GM12872 (cell line): Measurements from ENCODE around the gene NKD1.

Source experiments
- TF ChIP-seq, protein P1 (sequence below): IDR thresholded peaks from 3 replicates; pipeline ENCODE4 v1.5.1; 2011; ENCODE audit warnings: low read depth, mild to moderate bottlenecking, low read length, moderate library complexity; ENCODE audit not compliant: insufficient read depth

Gene NKD1

GRCh38 chr16:50572700-50573099 is 24.5 kb downstream of the NKD1 start:
- TF ChIP-seq, protein P1, sequence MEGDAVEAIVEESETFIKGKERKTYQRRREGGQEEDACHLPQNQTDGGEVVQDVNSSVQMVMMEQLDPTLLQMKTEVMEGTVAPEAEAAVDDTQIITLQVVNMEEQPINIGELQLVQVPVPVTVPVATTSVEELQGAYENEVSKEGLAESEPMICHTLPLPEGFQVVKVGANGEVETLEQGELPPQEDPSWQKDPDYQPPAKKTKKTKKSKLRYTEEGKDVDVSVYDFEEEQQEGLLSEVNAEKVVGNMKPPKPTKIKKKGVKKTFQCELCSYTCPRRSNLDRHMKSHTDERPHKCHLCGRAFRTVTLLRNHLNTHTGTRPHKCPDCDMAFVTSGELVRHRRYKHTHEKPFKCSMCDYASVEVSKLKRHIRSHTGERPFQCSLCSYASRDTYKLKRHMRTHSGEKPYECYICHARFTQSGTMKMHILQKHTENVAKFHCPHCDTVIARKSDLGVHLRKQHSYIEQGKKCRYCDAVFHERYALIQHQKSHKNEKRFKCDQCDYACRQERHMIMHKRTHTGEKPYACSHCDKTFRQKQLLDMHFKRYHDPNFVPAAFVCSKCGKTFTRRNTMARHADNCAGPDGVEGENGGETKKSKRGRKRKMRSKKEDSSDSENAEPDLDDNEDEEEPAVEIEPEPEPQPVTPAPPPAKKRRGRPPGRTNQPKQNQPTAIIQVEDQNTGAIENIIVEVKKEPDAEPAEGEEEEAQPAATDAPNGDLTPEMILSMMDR: no peak

GRCh38 chr16:50573279-50573678 is 25.1 kb downstream of the NKD1 start:
- TF ChIP-seq, protein P1: no peak

DNA sequence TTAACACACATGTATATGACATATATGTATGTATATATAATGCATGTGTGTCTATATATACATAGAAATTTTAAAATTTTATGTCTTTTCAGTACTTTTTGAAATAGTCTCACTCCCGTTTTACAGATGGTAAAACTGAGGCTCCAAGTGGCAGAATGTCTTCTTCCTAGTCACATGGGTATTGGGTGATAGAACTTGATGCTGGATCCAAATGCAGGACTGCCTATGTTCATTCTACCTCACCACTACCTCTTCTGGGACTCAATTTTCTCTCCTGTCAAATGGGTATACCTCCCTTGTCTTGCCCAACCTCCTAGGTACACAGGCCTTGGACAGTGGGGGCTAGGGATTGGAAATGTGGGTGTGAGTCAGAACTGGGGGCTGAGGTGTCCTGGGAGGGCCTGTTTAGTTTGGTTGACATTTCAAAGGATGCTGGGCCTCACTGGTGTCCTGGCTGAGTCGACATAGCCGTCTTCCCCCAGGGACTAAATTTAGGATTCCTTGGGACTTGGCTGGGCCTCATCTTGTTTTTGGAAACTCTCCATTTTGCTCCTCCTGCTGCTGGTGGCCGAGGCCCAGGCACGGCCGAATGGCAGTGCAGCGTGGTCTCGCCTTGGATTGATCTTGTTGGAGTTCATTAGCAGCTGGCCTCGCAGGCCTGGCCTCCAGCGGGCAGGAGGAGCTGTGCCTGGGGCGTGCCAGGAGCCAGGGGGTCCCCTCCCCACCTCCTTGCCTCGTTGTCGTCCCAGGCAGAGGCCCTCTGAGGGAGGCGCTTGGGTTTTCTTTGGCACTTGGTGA is 25.9 kb downstream of the NKD1 start:
- TF ChIP-seq, protein P1: no peak

DNA sequence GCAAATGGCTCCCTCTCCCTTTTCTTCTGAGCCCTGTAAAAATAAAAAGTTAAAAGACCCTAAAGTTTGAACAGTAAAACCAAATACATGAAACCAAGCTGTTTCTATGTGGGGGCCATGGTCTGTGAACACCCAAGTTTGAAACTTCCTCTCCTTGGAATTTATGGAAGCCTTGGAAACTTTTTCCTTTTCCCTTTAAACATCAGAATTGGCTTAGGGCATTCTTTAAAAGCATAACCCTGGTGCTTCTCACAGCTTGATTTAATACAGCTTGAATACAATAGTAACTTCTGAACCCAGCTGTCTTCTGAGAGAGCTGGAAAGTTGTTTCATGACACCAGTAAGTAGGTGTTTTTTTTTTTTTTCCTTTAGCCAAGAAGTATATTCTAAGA is 26.5 kb downstream of the NKD1 start:
- TF ChIP-seq, protein P1: no peak

- TF ChIP-seq, protein P1: no peak
Measured at GRCh38 chr16:50575743-50576142, 27.5 kb downstream of the NKD1 start.

DNA sequence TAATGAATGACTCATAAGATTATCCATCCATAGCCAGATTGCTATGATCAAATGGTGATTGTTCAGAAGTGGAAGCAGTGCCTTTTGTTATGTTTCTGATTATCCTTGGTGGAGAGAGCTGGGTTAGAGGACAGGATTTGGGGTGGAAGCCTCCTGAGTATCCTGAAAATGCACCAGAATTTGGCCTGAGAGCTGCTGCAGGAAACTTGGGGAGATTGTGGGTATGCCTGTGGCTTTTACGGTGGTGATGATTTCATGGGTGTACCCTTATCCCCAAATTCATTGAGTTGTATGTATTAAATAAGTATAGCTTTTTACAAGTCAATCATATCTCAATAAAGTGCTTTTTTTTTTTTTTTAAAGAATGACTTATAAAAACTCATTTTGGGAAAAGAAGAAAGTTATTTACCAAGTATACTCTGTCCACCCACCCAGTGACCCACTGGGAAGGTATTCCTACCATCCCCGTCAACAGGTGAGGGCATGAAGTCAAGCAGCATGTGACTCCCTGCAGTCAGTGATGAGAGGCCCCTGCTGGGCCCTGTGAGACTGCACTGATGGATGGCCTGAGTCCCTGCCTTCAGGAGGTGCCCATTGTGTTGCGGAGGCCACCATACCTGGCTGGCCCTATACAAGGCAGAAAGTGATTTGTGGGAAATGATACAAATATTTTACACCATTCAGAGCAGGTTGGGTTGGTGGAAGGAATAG is 28.4 kb downstream of the NKD1 start:
- TF ChIP-seq, protein P1: no peak

- TF ChIP-seq, protein P1: no peak
Measured at GRCh38 chr16:50578137-50578536, 29.9 kb downstream of the NKD1 start.
